ENCODE results near the gene FOXP3. TPM values are rescaled to one million over a fixed set of nuclear protein-coding genes. Genes with fewer than 3 reads are reported as not detected.

The FOXP3 gene
- total and polyA plus RNA-seq, 3 donors from 2014 or later, result 1.1 to 2.5 (median 2.2) TPM

- 0 to 1% methylated on average over 38 to 45 of the region's 45 CpGs for WGBS, 2 donors
- intact Hi-C loops (cut with DNase I; ENCODE audit: low total_unique reads), result no loop called here
- no peaks in the 10 kb centered on the region for H3K27me3 ChIP-seq
Observed at GRCh38 chrX:49269010-49269766, 4.7 kb upstream of the FOXP3 start.

GRCh38 chrX:49268702-49269009, 4.1 kb upstream of the FOXP3 start:
- Histone ChIP-seq H3K4me3 (peak overlapping the region in 1 of 2 donors; percentile 59), H3K27me3 (no peaks in the 10 kb centered on the region), H3K36me3 (ENCODE audit: low read depth, missing control alignments) (no peaks in the 10 kb centered on the region), H3K27ac (peak overlapping the region; percentile 81 to 92), H3K4me1 (no peaks in the 10 kb centered on the region), H3K9me3 (no peaks in the 10 kb centered on the region)
- TF ChIP-seq, protein P1, sequence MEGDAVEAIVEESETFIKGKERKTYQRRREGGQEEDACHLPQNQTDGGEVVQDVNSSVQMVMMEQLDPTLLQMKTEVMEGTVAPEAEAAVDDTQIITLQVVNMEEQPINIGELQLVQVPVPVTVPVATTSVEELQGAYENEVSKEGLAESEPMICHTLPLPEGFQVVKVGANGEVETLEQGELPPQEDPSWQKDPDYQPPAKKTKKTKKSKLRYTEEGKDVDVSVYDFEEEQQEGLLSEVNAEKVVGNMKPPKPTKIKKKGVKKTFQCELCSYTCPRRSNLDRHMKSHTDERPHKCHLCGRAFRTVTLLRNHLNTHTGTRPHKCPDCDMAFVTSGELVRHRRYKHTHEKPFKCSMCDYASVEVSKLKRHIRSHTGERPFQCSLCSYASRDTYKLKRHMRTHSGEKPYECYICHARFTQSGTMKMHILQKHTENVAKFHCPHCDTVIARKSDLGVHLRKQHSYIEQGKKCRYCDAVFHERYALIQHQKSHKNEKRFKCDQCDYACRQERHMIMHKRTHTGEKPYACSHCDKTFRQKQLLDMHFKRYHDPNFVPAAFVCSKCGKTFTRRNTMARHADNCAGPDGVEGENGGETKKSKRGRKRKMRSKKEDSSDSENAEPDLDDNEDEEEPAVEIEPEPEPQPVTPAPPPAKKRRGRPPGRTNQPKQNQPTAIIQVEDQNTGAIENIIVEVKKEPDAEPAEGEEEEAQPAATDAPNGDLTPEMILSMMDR (IDR thresholded peaks at IDR 0.05), result no peak
- no peak for TF ChIP-seq POLR2A (IDR thresholded peaks at IDR 0.05)
- 6% methylated on average over 3 to 4 of the region's 4 CpGs for WGBS, 2 donors
- DNase-seq, result no peak
- intact Hi-C loops (cut with DNase I; ENCODE audit: low total_unique reads), result no loop called here

More at GRCh38 chrX:49269010-49269766, 4.7 kb upstream of the FOXP3 start:
- no peaks in the 10 kb centered on the region for H3K9me3 ChIP-seq
- DNase-seq, result peak; percentile 98
- H3K36me3 ChIP-seq (ENCODE audit: low read depth, missing control alignments), result no peaks in the 10 kb centered on the region
- H3K4me1 ChIP-seq, result no peaks in the 10 kb centered on the region
- TF ChIP-seq, protein P1 (IDR thresholded peaks at IDR 0.05), result no peak
- TF ChIP-seq POLR2A (IDR thresholded peaks at IDR 0.05), result no peak
- peak overlapping the region; percentile 86 to 92 for H3K27ac ChIP-seq
- H3K4me3 ChIP-seq, result peak overlapping the region; percentile 59 to 60

DNA sequence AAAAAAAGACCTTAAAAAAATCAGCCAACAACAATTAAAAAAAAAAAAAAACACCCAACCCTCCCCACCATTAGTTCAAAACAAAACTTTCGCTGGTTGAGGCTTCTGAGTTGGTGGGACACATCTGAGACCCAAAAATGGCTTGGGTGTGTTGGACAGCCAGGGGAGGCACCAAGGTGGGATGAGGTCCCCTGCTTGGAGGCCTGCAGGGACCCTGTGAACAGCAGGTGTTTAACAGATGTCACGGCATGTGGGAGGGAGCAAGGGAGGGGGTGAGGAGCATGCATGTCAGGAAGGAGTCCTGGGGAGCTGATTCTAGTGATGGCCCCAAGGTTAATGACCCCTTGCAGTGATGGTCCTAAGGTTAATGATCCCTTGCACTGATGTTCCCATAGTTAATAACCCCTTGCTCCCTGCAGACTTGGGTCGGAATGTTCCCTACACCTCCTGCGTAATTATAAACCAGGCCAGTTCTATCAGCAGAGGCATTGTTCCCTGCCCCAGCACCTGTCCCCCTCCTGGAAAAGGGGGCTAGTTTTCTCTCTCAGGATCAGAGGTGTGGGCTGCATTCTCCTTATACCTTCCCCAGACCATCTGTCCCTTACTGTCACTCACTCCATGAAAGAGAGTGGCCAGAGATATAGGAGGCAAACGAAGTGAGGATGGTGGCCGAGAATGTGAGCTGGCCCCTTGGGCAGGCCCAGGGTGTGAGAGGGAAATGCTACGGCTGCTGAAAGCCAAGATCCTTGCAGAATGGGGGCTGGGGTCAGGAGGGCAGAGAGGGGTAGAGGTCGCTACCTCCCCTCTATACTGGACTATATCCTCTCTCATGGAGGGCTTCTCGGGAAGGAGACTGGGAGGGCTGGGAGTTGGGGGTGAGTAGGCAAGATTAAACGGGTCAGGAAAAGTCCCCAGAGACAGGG, 2.3 kb upstream of the FOXP3 start:
- Histone ChIP-seq H3K9me3 (no peaks in the 10 kb centered on the region), H3K4me1 (no peaks in the 10 kb centered on the region), H3K36me3 (ENCODE audit: low read depth, missing control alignments) (no peaks in the 10 kb centered on the region), H3K4me3 (no peak overlapping the region), H3K27me3 (no peaks in the 10 kb centered on the region), H3K27ac (no peak overlapping the region)
- DNase-seq, result no peak
- 76 to 82% methylated on average over 4 to 10 of the region's 10 CpGs for WGBS, 2 donors
- intact Hi-C loops (cut with DNase I; ENCODE audit: low total_unique reads), result no loop called here
- TF ChIP-seq, protein P1 (IDR thresholded peaks at IDR 0.05), result no peak
- no peak for TF ChIP-seq POLR2A (IDR thresholded peaks at IDR 0.05)

- no peak for DNase-seq
- Histone ChIP-seq H3K36me3 (ENCODE audit: low read depth, missing control alignments) (no peaks in the 10 kb centered on the region), H3K9me3 (no peaks in the 10 kb centered on the region), H3K27ac (no peak overlapping the region), H3K27me3 (no peaks in the 10 kb centered on the region), H3K4me1 (no peaks in the 10 kb centered on the region), H3K4me3 (no peak overlapping the region)
- WGBS, 2 donors, result 87 to 88% methylated on average over 3 to 10 of the region's 10 CpGs
- TF ChIP-seq, protein P1 (IDR thresholded peaks at IDR 0.05), result no peak
- TF ChIP-seq POLR2A (IDR thresholded peaks at IDR 0.05), result no peak
- intact Hi-C loops (cut with DNase I; ENCODE audit: low total_unique reads), result no loop called here
Observed at GRCh38 chrX:49263631-49264030, 879 bp downstream of the FOXP3 start.
